Astrocyte of the cerebellum (primary cell): ENCODE measurements around the gene MNT.

Source experiments
- DNase-seq: peaks from one replicate; pipeline ENCODE4 v3.0.0-alpha.2; 2011; ENCODE audit warnings: low read depth
- H3K4me3 ChIP-seq: 2 replicates; pipeline ENCODE4 v1.5.1; 2011; ENCODE audit warnings: mild to moderate bottlenecking, low read depth, low read length, moderate library complexity
- in situ Hi-C: cut with HindIII; loops from 2 replicates; pipeline ENCODE4 v1.10.0; 2017; ENCODE audit warnings: low sequenced_read_pairs
- TF ChIP-seq, protein P1 (sequence below): IDR thresholded peaks from 2 replicates; pipeline ENCODE4 v1.5.1; 2012; ENCODE audit warnings: low read length, low read depth, moderate library complexity, mild to moderate bottlenecking; ENCODE audit errors: missing control alignments

MNT gene

DNA sequence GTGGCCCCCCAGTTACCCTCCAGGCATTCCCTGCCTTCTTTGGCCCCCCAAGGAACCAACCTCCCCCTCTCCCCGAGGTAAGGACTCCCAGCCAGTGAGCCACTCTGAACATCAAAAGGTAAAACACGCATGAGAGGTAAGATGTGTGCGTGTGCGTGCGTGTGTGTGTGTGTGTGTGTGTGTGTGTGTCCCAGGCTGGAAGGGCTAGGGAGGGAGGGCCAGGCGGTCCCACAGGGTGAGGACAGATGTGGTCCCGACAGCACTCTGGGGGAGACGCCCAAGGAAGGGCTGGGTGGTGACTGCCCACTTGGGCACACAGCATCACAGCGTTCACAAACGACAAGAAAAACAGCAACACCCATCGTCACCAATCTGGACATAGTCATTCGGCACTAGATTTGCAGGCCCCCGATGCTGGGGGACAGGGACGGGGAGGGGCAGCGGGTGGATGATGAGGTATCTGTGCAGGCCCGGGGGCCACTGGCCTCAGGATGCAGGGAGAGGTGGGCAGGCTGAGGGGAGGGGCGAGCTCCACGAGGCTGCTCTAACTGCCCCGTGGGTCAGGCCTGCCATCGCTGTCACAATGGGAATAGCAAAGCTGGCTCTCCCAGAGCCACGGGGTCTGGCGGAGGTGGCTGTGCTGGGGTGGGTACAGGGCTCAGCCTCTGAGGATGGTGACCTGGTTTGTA is 16.3 kb downstream of the MNT start:
- H3K4me3 ChIP-seq, result no peak overlapping the region
- TF ChIP-seq, protein P1, sequence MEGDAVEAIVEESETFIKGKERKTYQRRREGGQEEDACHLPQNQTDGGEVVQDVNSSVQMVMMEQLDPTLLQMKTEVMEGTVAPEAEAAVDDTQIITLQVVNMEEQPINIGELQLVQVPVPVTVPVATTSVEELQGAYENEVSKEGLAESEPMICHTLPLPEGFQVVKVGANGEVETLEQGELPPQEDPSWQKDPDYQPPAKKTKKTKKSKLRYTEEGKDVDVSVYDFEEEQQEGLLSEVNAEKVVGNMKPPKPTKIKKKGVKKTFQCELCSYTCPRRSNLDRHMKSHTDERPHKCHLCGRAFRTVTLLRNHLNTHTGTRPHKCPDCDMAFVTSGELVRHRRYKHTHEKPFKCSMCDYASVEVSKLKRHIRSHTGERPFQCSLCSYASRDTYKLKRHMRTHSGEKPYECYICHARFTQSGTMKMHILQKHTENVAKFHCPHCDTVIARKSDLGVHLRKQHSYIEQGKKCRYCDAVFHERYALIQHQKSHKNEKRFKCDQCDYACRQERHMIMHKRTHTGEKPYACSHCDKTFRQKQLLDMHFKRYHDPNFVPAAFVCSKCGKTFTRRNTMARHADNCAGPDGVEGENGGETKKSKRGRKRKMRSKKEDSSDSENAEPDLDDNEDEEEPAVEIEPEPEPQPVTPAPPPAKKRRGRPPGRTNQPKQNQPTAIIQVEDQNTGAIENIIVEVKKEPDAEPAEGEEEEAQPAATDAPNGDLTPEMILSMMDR, result no peak
- no peak for DNase-seq
- in situ Hi-C loops, result no loop called here

- TF ChIP-seq, protein P1, result no peak
- no peak for DNase-seq
- in situ Hi-C loops, result no loop called here
- H3K4me3 ChIP-seq, result no peak overlapping the region
These were observed 17.2 kb downstream of the MNT start for GRCh38 chr17:2383628-2384167.

GRCh38 chr17:2380950-2381649 is 19.8 kb downstream of the MNT start:
- TF ChIP-seq, protein P1, result no peak
- in situ Hi-C loops, result no loop called here
- no peak overlapping the region for H3K4me3 ChIP-seq
- DNase-seq, result no peak

DNA sequence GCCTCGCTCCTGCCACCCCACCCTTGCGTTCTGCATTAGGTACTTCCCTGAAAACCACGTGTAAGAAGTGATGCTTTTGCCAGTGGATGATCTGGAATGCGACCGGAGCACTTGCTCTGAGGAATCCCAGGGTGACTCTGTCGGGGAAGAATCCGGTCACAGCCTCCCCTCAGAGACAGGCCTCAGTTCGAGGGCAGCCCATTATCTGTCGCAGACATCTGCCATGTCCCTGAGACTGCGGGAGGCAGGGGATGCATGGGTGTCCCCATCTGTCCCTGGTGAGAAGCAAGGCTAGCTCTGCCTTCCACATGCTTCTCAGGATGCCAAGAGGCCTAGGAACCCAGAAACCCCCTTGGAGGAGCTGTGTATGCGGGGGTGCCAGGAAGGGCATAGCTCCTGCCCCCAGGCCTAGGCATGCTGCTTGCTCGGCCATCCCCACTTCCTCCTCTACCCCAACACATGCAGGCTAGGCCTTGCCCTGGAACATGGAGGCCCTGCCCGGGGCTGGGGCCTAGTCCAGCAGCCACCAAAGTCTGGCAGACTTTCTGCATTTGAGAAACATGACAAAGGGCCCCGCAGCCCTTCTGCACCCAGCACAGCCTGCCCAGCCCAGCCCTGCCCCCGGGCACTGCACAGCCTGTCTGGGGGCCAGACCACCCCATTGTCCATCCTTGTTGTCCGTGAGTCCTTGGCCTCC is 20.5 kb downstream of the MNT start:
- no peak for DNase-seq
- TF ChIP-seq, protein P1, result no peak
- in situ Hi-C loops, result no loop called here
- no peak overlapping the region for H3K4me3 ChIP-seq

DNA sequence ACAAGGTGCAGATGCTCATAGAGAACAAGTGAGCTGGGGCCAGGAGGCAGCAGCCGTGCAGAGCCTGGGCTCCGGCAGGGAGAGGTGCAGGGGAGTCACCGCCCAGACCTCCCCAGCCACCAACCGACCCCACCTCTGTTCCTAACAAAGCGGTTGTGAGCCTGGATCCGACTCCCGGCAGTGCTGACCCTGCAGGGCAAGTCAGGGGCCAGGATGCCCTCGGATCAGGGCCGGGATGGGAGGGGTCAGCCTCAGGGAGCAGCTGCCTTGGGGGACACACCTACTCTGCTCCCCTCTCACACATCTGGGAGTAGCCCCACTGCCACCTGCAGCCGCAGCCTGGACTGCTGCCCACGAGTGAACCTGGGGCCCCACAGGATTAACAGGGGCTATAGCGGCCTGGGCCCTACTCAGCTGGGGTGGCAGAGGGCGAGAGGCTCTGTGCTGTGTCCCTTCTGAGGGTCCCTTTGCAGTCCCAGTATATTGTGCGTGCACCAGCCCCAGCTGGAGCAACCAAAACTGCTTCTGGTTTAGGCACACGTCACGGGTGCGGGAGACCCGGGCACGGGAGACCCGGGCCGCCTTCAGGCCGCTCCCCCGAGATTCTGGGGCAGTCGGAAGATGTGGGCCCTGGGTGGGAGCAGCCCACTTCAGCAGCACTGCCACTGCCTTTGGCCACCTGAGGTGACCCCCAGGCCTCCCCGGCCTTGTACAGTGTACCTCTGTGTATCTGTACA is 21.2 kb downstream of the MNT start:
- no peak for DNase-seq
- in situ Hi-C loops, result no loop called here
- no peak overlapping the region for H3K4me3 ChIP-seq
- TF ChIP-seq, protein P1, result no peak

- in situ Hi-C loops, result no loop called here
- no peak overlapping the region for H3K4me3 ChIP-seq
- TF ChIP-seq, protein P1, result no peak
- DNase-seq, result no peak
These were observed 22.0 kb downstream of the MNT start for GRCh38 chr17:2378905-2379304.
